Activated T-cell treated with anti-CD3 and anti-CD28 coated beads for 24 hours (primary cell): ENCODE results near the gene AKT1.

Experiments used
- DNase-seq: peaks from one replicate; pipeline ENCODE4 v3.0.0-alpha.2; 2020; ENCODE audit warnings: low read depth

The AKT1 gene

DNA sequence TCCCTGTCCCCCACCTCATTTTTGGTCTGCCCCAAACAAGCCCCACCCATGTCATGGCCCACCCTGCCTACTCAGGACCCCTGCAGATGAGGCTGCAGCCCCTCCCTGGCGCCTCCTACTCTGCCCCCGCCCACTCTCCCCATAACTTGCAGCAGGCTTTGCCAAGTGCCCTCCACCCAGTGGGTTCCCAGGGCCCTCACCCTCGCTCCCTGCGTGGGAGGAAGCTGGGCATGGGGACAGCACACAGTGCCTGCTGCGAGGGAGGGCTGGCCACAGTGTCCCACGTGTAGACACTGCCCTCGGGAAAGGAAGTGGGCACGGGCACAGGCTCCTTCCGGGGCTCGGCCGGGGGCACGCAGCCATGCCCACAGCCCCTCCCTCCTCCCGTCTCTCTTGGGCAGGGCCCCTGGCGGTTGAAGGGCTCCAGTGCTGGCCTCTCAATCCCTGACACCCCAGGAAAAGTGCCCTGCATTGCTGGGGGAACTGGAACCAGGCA lies 9.4 kb downstream of the AKT1 start:
- DNase-seq: no peak

DNA sequence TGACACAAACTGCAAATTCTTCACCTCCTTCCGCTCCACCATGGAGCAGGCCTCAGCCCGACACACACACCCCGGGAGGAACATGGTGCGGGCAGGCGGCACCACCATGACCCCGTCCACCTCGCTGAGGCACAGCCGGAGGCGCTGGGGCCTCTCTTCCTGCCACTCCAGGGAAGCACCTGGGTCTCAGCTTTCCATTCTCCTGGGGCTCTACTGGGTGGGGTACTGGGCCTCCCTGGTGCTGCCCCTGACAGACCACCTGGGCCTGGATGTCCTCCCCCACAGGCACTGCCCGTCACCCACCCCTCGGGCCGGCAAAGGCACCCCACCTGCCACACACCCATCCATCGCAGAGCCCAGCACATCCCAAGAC lies 9.9 kb downstream of the AKT1 start:
- DNase-seq: no peak

DNA sequence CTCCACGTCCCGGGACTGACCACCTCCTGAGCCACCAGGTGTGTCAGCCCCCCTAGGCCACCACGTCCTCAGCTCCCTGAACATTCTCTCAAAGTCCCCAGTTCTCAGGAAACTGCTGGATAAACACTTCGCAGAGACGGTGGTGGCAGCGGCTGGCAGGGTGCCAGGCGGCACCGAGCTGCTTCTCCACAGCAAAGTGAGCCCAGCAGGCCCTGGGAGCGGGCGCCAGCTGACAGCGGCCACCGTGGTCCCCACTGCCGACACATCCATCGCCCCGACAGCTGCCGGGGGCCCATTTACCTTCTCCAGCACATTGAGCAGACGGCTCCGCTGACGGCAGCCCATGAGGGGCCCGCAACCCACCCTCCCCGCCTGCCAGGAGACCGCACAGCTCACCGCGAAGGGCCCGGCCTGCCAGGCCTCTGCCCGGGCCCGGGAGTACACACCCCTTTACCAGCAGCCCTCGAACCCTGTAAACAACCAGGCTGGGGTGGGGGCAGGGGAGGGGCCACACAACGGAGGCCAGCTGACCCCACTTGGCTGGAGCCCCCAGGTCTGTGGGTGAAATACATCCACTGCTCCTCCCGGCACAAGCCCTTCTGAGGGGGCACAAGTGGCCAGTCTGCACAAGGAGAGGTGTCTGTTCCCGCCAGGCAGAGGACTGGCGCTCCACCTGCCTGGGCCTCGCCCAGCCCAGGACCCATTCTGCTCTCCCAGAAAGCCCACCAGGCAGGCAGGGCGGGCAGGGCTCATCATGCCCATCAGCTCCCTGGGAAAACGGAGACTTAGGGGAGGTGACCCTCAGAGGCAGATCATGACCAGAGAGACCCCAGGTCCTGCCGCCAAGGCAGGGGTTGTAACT lies 10.5 kb downstream of the AKT1 start:
- no peak for DNase-seq

DNA sequence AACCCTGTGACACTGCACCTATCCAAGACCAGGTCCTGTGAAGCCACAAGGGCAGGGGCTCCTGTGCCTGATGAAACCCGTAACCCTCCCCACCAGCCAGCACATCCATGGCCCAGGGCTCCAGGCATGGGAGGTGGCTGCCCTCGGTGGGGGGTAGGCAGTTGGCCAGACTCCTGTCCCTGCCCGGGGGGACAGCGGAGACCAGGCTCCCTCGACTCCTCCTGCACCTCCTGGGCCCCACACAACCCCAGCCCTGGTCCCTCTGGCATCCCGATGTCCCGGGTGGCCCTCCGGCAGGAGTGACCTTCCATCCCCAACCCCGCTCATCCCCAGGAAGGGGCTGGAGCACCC lies 11.4 kb downstream of the AKT1 start:
- no peak for DNase-seq

DNA sequence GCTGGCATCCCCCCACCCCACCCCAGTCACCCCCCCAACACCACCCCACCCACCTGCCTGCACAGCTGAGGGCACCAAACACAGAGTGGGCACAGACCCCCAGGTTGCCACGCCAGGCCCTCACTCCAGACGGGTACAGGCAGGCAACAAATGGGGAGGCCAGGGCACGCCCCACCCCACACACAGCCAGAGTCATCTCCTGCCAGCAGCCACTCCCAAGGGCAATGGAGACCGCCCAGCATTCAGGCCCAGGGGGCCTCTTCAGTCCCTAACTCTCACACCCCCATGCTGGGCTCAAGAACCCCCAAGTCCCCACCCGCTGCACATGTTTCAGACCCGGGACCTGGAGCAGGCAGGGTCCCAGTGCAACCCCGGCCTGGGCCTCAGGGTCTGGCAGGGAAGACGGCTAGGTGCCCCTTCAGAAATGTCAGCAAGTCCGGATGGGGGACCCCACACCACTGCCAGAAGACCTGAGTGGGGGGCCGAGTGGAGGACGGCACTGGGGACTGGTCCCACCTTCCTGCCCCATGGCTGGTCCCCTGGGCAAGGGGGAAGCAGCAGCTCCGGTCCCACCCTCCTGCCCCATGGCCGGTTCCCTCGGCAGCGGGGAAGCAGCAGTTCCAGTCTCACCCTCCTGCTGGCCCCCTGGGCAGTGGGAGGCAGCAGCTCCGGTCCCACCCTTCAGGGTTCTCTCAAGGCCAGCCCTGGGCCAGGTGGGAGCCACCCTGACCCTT lies 11.9 kb downstream of the AKT1 start:
- no peak for DNase-seq

DNA sequence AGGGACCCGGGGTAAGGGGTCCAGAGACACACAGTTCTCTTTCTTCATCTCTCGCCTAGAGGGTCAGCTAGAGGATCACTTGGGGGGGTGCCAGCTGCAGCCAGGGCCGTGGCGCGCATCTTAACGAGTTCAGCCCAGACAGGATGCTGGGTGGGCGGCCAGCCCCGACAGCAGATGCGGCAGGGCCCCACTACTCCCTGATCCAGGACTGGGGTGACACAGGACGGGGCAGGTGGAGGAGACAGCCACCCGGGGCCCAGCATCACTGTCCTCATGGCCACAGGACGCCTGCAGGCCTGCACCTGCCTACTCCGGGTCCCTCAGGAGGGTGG lies 12.8 kb downstream of the AKT1 start:
- DNase-seq: no peak

DNA sequence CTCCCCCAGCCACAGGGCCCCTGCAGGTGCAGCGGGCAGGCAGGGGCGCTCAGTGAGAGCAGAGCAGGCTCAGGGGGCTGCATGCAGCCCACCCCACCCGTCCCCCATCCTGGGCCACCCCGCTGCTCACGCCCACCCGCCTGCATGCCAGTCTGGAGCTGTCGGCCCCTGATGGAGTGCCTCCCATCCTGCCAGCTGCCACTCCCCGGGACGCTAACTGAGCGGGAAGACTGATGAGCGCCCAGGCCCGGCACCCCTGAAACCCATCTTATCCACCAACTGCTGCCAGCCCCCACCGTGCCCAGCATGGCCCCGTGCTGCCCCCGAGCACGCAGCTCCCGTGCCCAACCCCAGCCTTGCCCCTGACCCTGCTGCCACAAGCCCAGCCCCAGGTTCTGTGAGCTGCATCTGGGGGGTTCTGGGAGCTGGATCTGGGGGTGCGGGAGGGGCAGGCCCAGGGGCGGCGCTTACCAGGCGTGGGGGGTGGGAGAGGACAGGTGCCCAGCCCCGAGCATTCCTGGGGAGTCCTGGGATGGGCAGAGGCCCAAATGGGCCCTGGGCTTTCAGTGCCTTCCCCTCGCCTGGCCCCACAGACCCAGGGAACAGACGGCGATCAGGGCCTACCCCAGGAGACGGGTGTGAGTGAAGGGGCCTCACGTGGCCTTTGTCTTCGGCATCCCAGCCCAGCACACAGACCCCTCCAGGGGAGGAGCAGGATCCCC lies 13.3 kb downstream of the AKT1 start:
- DNase-seq: no peak

DNA sequence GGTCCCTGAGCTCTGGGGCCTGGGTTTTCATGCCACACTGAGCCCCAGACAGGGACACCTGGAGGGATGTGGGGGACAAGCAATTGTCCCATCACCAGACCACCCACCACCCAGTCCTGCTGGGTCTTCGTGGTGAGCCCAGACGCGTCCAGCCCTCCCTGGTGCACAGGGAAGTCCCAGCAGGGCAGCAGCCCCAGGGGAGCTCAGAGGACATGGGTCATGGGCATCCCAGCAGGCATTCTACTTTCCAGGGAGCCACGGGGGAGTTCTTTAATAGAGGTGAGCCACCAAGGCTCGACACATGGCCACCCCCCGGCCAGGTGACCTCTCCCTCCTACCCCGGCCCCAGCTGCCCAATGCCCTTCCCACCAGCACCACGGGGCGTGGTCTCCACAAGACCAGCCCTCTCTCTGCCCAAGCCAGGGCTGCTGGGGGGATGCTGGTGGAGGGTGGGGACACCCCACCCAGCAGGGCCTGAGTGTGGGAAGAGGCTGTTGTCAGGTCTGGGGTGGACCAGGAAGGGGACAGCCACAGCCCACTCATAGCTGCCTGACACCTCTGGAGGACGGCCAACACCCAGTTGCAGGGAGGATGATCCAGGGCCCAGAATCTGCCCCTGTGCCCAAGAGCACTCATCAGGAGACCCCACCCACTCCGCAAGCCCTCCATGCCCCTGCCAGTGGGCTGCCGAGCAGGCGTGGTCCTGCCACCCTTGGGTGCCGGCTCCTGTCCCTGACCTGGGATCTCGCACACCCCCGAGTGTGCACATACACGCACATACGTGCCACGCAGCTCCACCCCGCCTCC lies 14.1 kb downstream of the AKT1 start:
- DNase-seq: no peak

DNA sequence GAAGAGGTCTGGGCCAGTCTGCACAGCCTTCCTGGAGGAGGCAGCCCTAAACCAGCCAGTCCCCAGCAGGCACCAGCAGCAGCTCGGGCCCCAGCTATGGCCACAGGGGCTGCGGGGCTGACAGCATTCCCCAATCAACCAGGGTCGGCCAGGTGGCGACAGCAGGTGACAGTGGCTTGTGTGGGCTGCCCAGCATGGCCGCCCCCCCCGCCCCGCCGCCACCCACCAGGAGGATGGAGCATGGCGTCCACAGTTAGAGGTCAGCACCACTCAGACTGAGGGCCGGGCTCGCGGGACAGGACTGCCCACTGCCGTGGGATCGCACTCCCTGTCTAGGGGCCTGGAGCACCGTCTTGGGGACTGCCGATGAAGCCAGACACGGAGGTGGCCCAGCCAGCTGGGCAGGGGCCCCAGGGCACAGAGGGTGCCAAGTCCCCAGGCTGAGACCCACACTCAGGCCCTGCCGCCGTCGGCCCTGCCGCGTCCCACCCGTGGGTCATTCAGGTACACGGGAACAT lies 15.0 kb downstream of the AKT1 start:
- DNase-seq: no peak

DNA sequence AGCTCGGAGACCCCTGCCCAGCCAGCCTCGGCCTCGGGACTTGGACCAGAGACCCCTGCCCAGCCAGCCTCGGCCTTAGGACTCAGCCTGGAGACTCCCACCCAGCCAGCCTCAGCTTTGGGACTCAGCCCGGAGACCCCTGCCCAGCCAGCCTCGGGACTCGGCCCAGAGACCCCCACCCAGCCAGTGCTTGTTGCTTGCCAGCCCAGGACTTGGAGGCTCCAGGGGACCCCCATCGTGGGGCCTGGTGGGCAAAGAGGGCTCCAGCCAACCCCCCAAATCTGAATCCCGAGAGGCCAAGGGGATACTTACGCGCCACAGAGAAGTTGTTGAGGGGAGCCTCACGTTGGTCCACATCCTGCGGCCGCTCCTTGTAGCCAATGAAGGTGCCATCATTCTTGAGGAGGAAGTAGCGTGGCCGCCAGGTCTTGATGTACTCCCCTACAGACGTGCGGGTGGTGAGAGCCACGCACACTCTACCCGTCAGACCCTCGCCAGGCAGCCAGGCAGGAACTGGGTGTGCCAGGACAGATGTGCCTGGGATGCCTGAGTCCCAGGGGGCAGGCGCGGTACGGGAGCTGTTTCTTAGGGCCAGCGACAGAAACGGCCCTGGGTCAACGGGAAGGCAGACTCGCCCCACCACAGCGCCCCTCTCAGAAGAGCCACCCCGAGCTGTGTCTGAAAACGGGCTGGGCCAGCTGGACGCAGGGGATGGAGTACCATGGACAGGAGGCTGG lies 15.6 kb downstream of the AKT1 start:
- no peak for DNase-seq

DNA sequence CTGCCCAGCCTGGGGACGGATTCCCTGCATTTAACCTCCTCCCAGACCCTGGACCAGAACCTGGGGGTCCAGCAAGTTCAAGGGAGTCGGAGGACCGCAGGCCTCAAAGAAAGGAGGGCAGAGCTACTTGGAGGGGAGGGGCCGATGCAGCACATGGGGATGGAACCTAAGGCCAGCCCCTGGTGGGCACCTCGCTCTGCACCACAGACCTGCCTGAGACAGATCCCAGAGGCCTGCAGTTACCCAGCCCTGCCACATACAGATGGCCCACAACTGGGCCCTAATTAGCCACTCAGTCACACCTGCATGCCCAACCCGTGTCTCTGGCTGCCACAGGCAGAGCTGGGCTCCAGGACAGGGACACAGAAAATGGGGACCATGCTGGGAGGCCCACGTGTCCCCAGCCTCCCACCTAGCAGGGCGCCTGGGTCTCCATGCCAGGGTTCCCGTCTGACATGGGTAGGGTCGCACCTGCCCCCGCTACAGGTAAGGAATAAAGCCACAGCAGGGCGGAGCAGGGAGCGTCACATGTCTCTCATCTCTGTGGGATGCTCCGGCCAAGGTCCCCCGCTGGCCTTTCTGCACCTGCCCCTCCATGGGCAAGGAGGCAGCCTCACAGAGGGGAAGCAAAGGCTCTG lies 16.7 kb downstream of the AKT1 start:
- DNase-seq: no peak

DNA sequence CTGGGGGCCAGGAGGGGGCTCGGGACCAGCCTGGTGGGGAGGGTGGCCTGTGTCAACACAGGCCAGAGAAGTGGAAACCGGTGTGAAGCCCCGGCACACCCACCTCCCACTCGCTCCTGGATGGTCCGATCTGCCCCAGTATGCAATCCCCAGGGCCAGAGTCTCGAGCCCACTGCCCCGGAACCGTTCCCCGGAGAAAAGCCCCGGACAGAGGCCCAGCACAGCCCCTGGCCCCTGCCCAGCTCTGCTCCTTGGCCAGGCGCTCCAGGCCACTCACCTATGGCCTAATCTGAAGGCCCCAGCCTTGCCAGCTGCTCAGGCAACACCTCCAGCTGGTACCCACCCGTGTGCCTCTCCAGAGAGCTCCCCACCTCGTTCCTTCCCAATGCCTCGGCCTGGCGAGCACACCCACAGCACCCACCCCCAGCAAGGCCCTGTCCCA lies 17.7 kb downstream of the AKT1 start:
- no peak for DNase-seq

DNA sequence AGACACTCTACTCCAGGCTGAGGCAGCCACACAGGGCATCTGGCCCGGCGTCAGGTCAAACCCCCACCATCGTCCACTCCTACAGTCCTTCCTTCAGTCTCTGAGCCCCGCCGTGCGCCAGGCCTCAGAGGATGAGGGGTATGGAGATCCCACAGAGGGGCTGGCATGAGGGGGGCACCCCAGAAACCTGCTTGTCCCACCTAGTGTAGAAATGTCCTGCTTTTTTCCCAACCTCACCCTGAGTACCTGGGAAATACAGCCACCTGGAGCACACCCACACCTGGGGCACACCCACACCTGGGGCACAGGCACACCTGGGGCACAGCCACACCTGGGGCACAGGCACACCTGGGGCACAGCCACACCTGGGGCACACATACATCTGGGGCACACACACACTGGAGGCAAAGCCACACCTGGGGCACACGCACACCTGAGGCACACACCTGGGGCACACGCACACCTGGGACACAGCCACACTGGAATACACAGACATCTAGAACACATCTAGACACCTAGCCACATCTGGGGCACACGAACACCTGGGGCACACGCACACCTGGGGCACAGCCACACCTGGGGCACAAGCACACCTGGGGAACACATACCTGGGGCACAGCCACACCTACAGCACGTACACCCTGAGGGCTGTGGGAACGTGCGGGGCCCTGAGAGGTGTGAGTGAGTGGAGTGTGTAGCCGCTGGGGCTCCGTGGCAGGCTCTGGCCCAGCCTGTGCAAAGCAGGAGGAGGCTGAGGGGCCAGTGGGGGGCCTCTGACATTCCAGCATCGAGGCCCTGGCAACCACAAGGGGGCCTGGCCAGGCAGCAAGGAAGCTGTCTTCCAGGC lies 18.4 kb downstream of the AKT1 start:
- no peak for DNase-seq

DNA sequence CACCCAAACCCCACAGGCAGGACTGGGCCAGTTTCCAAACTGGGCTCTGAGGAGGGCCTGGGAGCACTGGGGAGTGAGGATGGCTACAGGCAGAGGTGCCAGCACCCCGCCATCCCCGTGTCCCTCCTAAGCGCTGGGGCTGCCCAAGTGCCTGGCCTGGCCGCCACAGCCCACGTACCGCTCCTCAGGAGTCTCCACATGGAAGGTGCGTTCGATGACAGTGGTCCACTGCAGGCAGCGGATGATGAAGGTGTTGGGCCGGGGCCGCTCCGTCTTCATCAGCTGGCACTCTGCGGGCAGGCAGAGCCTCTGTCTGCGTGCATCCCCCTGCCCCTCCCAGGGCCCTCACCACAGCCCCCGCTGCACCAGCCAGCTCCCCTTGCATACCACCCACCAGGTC lies 19.1 kb downstream of the AKT1 start:
- no peak for DNase-seq

DNA sequence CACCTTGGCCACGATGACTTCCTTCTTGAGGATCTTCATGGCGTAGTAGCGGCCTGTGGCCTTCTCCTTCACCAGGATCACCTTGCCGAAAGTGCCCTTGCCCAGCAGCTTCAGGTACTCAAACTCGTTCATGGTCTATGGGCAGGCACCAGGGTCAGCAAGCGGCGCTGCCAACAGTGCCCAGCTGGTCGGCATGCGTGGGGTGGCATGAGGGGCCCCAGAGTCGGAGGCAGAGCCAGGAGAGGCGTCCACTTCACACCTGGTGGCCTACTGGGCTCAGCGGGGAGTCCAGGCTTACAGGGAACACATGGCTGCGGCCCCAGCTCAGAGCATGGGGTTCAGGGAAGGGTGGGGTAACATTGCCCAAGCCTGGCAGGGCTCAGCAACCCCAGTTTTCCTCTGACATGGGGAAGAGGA lies 20.5 kb downstream of the AKT1 start:
- no peak for DNase-seq

DNA sequence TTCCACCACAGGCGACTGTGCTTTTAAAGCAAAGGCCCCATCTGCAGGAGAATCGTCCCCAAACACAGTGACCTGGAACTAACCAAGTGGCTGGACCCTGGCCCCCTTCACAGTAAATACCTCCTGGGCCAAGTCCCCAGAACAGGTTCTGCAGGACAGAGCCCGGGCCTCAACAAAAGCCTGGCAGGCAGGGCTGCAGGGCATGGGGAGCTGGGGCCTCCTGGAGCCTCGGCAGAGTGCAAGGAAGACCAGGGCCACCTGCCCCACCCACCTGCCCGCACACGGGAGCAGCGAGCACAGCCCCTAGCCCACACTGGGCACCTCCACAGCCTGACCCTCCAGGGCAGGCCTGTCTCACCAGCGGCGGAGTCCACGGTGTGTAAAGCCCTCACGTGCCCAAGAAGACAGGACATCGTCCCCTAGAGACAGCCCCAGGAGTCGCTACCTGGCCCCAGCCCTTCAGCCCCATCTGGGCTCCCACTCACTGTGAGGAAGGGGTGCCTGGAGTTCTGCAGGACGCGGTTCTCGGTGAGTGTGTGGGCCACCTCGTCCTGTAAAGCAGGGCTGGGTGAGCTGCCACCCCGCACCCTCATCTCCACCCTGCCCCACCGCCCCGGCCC lies 21.0 kb downstream of the AKT1 start:
- DNase-seq: no peak

DNA sequence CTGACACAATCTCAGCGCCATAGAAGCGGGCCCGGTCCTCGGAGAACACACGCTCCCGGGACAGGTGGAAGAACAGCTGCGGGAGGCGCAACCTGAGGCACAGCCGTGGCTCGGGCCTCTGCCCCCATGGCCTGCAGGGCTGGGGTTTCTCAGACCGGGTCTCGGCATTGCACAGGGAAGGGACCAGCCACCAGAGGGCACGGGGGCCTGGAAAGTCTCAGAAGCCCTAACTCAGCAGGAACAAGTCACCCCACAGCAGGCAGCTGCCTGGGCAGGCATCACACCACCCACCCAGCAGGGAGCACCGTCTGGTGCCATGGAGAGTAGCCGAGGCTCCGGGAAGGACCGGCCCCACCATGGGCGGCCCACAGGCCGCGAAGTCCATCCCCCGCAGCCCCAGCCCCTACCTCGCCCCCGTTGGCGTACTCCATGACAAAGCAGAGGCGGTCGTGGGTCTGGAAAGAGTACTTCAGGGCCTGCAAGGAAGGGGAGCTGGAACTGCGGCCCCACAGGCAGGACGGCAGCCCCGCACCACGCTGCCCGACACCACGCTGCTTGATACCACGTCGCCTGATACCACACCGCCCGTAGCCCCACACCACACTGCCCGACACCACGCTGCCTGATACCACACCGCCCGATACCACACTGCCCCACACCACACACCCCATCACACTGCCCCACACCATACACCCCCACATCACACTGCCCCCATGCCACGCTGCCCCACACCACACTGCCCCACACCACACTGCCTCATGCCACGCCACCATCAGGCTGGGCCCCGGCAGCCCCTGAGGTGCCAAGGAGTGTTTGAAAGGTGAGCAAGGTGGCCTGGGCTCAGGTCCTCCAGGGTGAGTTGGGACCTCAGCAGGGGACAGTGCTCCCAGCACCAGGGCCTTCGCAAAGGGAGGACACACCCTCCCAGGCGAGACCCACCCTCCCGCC lies 21.8 kb downstream of the AKT1 start:
- DNase-seq: no peak
